ENCODE data around the gene RTF1.
"Not testable (repeated sequence)": the region's sequence is repeated elsewhere in the genome, so short reads cannot be mapped to it uniquely, and the experiment has no call there.

Gene RTF1

DNA sequence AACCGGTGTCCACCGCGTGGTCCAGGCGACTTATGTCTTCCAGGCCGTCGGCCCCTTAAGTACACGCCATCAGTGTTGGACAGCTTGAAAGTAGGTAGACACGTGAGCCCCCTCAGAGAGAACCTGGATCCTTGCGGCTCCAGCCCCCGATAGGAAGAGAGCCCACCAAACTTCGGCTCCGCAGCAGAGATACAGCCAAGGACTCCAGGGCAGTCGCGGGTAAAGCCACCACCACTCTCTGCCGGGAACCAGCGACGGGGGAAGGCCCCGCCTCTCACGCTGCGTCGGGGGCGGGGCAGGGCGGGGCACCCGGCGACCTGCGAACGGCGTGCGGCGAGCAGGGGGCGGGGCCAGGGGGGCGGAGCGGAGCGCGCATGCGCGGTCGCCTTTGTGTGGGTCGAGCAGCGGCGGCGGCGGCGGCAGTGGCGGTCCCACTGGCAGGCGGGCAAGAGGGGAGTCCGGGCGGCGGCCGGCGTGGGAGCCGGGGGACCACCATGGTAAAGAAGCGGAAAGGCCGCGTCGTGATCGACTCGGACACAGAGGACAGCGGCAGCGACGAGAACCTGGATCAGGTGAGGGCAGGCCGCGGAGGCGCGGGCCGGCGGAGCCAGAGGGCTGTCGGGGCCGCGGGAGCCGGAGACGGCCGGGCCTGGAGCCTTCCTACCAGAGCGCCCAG is at the start of gene RTF1:
Gene RTF1, plus strand, starts transcription at position 354 of the 676 bp plus-strand sequence. Its CDS starts 21 bp downstream, at position 375.
- peak within 1 kb of the TSS; percentile 63 for H3K27ac ChIP-seq
- no peak for TF ChIP-seq ZFX (IDR thresholded peaks at IDR 0.05; ENCODE audit: borderline replicate concordance)
- TF ChIP-seq, protein P1, sequence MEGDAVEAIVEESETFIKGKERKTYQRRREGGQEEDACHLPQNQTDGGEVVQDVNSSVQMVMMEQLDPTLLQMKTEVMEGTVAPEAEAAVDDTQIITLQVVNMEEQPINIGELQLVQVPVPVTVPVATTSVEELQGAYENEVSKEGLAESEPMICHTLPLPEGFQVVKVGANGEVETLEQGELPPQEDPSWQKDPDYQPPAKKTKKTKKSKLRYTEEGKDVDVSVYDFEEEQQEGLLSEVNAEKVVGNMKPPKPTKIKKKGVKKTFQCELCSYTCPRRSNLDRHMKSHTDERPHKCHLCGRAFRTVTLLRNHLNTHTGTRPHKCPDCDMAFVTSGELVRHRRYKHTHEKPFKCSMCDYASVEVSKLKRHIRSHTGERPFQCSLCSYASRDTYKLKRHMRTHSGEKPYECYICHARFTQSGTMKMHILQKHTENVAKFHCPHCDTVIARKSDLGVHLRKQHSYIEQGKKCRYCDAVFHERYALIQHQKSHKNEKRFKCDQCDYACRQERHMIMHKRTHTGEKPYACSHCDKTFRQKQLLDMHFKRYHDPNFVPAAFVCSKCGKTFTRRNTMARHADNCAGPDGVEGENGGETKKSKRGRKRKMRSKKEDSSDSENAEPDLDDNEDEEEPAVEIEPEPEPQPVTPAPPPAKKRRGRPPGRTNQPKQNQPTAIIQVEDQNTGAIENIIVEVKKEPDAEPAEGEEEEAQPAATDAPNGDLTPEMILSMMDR (IDR thresholded peaks at IDR 0.05): no peak

DNA sequence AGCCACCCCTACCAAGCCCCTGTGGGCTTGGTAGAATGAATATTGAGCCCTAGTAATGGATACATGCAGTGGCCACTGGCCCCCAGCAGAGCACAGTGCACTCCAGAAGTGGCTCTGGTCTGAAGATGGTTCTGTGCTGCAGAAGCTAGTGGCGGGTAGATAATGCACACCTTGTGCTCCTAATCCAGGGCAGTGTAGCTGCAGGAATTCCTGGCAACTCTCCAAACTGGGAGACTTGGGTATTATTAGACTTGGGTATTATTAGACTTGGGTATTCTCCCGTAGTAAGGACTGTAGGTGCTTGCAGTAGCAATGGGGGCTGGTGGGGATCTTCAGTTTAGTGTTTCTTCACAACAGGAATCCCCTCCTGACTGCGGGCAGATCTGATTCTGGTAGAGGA is 49.5 kb upstream of the RTF1 start:
- TF ChIP-seq, protein P1 (IDR thresholded peaks at IDR 0.05): no peak
- no peak for TF ChIP-seq ZFX (IDR thresholded peaks at IDR 0.05; ENCODE audit: borderline replicate concordance)
- no peak overlapping the region for H3K27ac ChIP-seq

DNA sequence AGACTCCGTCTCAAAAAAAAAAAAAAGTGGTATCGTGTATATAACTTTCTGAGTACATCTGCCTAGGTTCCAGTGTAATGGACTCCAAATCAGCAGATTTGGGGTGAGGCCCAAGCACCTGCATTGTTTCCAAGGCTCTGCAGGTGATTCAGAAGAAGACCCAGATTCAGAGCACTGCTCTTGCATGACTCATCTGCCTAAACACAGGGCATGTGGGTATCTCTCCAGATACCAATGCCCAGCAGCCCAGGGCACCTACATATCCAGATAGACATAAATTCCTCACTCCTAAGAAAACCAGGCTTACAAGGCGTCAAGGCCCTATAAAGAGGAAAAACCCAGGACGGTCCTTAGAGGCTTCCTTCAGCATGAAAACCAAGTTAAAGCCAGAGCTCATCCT is 38.9 kb upstream of the RTF1 start:
- no peak overlapping the region for H3K27ac ChIP-seq
- TF ChIP-seq, protein P1 (IDR thresholded peaks at IDR 0.05): no peak
- no peak for TF ChIP-seq ZFX (IDR thresholded peaks at IDR 0.05; ENCODE audit: borderline replicate concordance)

DNA sequence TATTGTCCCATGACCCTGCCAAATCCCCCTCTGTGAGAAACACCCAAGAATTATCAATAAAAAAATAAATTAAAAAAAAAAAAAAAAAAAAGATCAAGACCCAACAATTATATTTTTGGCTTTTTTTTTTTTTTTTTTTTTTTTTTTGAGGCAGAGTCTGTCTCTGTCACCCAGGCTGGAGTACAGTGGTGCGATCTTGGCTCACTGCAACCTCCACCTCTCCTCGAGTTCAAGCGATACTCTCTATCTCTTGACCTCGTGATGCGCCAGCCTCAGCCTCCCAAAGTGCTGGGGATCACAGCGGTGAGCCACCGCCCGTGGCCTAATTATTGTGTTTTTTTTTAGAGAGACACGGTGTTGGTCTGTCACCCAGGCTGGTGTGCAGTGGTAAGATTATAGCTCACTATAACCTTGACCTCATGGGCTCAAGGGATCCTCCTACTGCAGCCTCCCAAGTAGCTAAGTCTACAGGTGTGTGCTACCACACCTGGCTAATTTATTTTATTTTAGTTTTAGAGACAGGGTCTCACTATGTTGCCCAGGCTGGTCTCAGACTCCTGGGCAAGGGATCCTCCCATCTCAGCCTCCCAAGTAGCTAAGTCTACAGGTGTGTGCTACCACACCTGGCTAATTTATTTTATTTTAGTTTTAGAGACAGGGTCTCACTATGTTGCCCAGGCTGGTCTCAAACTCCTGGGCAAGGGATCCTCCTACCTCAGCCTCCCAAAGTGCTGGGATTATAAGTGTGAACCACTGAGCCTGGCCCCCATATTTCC is 32.7 kb upstream of the RTF1 start:
- H3K27ac ChIP-seq: not testable (repeated sequence)

DNA sequence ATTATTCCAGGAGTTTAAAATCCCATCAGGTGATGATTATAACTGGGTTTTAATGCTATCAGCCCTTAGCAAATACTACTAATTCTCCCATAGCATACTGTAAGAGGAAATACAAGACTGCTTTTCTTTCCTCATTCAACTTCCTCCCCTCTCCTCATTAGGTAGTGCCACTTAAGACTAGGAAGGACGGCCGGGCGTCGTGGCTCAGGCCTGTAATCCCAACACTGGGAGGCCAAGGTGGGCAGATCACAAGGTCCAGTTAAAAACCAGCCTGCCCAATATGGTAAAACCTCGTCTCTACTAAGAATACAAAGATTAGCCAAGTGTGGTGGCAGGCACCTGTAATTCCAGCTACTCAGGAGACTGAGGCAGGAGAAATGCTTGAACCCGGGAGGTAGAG is 29.2 kb upstream of the RTF1 start:
- no peak for TF ChIP-seq ZFX (IDR thresholded peaks at IDR 0.05; ENCODE audit: borderline replicate concordance)
- TF ChIP-seq, protein P1 (IDR thresholded peaks at IDR 0.05): no peak
- no peak overlapping the region for H3K27ac ChIP-seq

DNA sequence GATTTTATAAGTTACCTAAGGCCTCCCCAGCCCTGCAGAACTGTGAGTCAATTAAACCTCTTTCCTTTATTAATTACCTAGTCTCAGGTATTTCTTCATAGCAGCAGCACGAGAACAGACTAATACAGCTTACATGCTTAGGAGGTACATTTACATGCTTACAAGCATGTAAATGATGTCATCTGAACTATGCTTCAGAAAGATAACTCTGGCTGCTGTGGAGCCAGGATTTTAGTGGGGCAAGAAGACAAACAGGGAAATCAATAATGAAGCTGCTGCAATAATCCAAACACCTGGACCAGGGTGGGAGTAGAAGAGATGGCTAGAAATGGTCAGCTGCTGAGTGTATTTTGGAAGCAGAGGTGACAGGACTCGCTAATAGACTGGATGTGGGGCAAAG is 24.2 kb upstream of the RTF1 start:
- H3K27ac ChIP-seq: no peak overlapping the region
- TF ChIP-seq ZFX (IDR thresholded peaks at IDR 0.05; ENCODE audit: borderline replicate concordance): no peak
- TF ChIP-seq, protein P1 (IDR thresholded peaks at IDR 0.05): no peak

DNA sequence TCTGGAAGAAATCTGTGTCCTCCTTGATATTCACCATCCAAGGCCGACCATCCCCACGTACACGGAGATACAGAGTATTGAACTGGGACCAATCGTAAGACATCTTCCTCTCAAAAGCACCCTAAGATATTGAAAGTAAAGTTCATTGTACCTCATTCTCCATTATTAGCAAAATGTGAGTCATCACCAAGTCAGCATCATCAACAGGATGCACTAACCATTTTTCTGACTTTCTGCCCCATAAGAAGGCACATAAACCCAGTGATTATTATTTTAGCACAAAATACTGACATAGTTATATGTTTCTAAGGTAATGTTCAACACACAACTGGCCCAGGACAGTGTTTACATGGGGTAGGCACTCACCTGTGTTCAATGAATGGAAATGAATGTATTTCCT is 22.0 kb upstream of the RTF1 start:
- H3K27ac ChIP-seq: no peak overlapping the region
- TF ChIP-seq, protein P1 (IDR thresholded peaks at IDR 0.05): no peak
- no peak for TF ChIP-seq ZFX (IDR thresholded peaks at IDR 0.05; ENCODE audit: borderline replicate concordance)

Data from 22Rv1 (cell line).